Measurements from ENCODE around the gene STAT4. TPM values are rescaled to one million over a fixed set of nuclear protein-coding genes. Genes with fewer than 3 reads are reported as not detected.

STAT4 gene
- total and polyA plus RNA-seq, 4 donors = 0.85 to 7.9 (median 3.2) TPM

DNA sequence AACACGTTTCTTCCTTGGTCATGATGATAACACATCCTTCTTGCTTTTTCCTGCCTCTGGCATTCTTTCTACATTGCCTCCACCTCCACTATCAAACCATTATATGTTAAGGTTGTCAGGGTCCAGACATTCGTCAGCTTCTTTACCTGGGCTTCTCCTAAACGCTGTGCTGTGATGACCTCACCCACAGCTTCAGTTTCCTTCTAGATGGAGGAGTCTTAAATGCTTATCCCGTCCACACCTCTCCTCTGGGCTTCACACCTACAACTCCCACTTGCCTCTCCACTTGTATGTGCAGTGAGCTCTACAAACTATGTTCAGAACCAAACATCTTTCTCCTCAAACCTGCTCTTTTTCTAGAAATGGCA lies 136.2 kb downstream of the STAT4 start:
- Histone ChIP-seq H3K4me3 (ENCODE audit: low read depth in 1 of 3, low read length in 3 of 3) (peak overlapping the region; percentile 33 to 80 (median 61)), H3K27me3 (ENCODE audit: control insufficient read depth in 4 of 4, insufficient read depth in 4 of 4, low read length in 3 of 4) (no peaks in the 10 kb centered on the region), H3K27ac (ENCODE audit: low read depth in 1 of 2, low read length in 2 of 2) (peak overlapping the region; percentile 86 to 95), H3K36me3 (ENCODE audit: control insufficient read depth in 4 of 4, insufficient read depth in 3 of 4, low read depth in 1 of 4, low read length in 3 of 4) (peaks cover 0 to 13% (median 2%) of the 10 kb centered on the region in 4 donors), H3K9me3 (ENCODE audit: control insufficient read depth in 4 of 4, low read length in 3 of 4) (no peaks in the 10 kb centered on the region), H3K4me1 (ENCODE audit: control insufficient read depth in 4 of 4, insufficient read depth in 4 of 4, low read length in 3 of 4) (peaks cover 7 to 36% (median 25%) of the 10 kb centered on the region in 4 donors), H3K9ac (ENCODE audit: low read depth in 1 of 2, low read length in 2 of 2) (peak overlapping the region in 1 of 2 donors; percentile 93)
- no peak for DNase-seq (ENCODE audit: low spot score)
- 43% methylated on average over 4 of the region's 4 CpGs for WGBS
- TF ChIP-seq EGR1 (IDR thresholded peaks at IDR 0.05; ENCODE audit: low read depth in 2 of 2) (no peak), FOXA1 (IDR thresholded peaks at IDR 0.05) (no peak), JUND (IDR thresholded peaks at IDR 0.05) (no peak), GABPA (IDR thresholded peaks at IDR 0.05 in 1 of 2, conservative IDR thresholded peaks at IDR 0.05 in 1 of 2) (no peak), MAX (IDR thresholded peaks at IDR 0.05) (no peak), ATF3 (IDR thresholded peaks at IDR 0.05) (no peak), RAD21 (IDR thresholded peaks at IDR 0.05) (no peak), REST (IDR thresholded peaks at IDR 0.05) (no peak), YY1 (IDR thresholded peaks at IDR 0.05) (no peak), TAF1 (conservative IDR thresholded peaks at IDR 0.05) (no peak), SP1 (IDR thresholded peaks at IDR 0.05) (no peak), HNF4A (conservative IDR thresholded peaks at IDR 0.05) (no peak)
- TF ChIP-seq, protein P1, sequence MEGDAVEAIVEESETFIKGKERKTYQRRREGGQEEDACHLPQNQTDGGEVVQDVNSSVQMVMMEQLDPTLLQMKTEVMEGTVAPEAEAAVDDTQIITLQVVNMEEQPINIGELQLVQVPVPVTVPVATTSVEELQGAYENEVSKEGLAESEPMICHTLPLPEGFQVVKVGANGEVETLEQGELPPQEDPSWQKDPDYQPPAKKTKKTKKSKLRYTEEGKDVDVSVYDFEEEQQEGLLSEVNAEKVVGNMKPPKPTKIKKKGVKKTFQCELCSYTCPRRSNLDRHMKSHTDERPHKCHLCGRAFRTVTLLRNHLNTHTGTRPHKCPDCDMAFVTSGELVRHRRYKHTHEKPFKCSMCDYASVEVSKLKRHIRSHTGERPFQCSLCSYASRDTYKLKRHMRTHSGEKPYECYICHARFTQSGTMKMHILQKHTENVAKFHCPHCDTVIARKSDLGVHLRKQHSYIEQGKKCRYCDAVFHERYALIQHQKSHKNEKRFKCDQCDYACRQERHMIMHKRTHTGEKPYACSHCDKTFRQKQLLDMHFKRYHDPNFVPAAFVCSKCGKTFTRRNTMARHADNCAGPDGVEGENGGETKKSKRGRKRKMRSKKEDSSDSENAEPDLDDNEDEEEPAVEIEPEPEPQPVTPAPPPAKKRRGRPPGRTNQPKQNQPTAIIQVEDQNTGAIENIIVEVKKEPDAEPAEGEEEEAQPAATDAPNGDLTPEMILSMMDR (IDR thresholded peaks at IDR 0.05; ENCODE audit: low read depth, low read length, missing input control) = no peak
- TF ChIP-seq, protein P2, sequence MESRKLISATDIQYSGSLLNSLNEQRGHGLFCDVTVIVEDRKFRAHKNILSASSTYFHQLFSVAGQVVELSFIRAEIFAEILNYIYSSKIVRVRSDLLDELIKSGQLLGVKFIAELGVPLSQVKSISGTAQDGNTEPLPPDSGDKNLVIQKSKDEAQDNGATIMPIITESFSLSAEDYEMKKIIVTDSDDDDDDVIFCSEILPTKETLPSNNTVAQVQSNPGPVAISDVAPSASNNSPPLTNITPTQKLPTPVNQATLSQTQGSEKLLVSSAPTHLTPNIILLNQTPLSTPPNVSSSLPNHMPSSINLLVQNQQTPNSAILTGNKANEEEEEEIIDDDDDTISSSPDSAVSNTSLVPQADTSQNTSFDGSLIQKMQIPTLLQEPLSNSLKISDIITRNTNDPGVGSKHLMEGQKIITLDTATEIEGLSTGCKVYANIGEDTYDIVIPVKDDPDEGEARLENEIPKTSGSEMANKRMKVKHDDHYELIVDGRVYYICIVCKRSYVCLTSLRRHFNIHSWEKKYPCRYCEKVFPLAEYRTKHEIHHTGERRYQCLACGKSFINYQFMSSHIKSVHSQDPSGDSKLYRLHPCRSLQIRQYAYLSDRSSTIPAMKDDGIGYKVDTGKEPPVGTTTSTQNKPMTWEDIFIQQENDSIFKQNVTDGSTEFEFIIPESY (IDR thresholded peaks at IDR 0.05) = no peak

Measured in liver (tissue), 9 donors.